Peyer's patch (tissue), 4 donors: Measurements from ENCODE around the gene TMEM87B. TPM values are rescaled to one million over a fixed set of nuclear protein-coding genes. Genes with fewer than 3 reads are reported as not detected.

Experiments used
- DNase-seq, 3 donors: peaks; one replicate each; pipeline ENCODE4 v3.0.0-alpha.2; 2017 to 2019
- H3K27ac ChIP-seq, 4 donors: fragments of 200-600 bp; sonication (generic); one replicate each; pipeline ENCODE4 v1.5.1; 2016 to 2019
- H3K27me3 ChIP-seq, 2 donors: fragments of 200-600 bp; sonication (generic); one replicate each; pipeline ENCODE4 v1.5.1; 2019
- H3K36me3 ChIP-seq, 3 donors: fragments of 200-600 bp; sonication (generic); one replicate each; pipeline ENCODE4 v1.5.1; 2016 to 2019
- H3K4me1 ChIP-seq, 4 donors: fragments of 200-600 bp; sonication (generic); one replicate each; pipeline ENCODE4 v1.5.1; 2016 to 2019
- H3K4me3 ChIP-seq, 4 donors: fragments of 200-600 bp; sonication (generic); 1 replicate in 3 of 4; 2 replicates in 1 of 4; pipeline ENCODE4 v1.5.1; 2016 to 2019; ENCODE audit warnings: mild to moderate bottlenecking in 1 of 4
- H3K9me3 ChIP-seq, 4 donors: fragments of 200-600 bp; sonication (generic); one replicate each; pipeline ENCODE4 v1.5.1; 2016 to 2019; ENCODE audit warnings: mild to moderate bottlenecking in 1 of 4
- POLR2A ChIP-seq, 2 donors: fragments of 450-650 bp; IDR thresholded peaks; one replicate each; pipeline ENCODE4 v1.5.1; 2017; ENCODE audit warnings: antibody characterized with exemption in 2 of 2, mild to moderate bottlenecking in 2 of 2, moderate library complexity in 2 of 2
- total RNA-seq, 4 donors: library from RNA; depleted of rRNA; stranded (reverse); fragments of >200 nt; gene quantifications; one replicate each; pipeline ENCODE4 v1.1.0, GENCODE V29; 2016
- TF ChIP-seq, protein P1 (sequence below), 6 experiments: fragments of 450-650 bp in 4 of 6; fragments of 200-600 bp in 2 of 6; sonication (generic) in 1 of 6; IDR thresholded peaks; one replicate each; pipeline ENCODE4 v1.5.1; 2017 to 2019; ENCODE audit warnings: antibody characterized with exemption in 6 of 6, mild to moderate bottlenecking in 3 of 6, moderate library complexity in 1 of 6

TMEM87B gene
- total RNA-seq, 4 donors from 2014 or later, result 22.3 to 85.6 (median 48.6) TPM

DNA sequence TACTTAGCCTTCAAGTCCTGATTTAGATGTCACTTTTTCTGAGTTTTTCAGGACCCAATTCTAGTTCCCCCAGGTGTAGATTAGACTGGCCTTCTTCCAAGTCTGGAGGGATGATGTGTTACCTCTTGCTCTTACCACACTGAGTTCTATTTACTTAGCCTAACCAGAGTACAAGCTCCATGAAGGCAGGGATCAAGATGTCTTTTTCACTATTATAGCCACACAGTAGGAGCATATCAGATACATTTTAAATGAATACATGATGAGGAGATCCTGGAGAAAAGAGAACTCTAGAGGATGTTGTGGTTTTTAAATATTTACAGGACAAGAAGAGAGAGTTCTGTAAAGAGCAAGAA, 30.3 kb downstream of the TMEM87B start:
- H3K9me3 ChIP-seq, result no peaks in the 10 kb centered on the region
- H3K4me3 ChIP-seq, result no peak overlapping the region
- peaks cover 0 to 94% (median 0%) of the 10 kb centered on the region in 3 donors for H3K36me3 ChIP-seq
- TF ChIP-seq POLR2A (IDR thresholded peaks at IDR 0.05), result no peak
- TF ChIP-seq, protein P1, sequence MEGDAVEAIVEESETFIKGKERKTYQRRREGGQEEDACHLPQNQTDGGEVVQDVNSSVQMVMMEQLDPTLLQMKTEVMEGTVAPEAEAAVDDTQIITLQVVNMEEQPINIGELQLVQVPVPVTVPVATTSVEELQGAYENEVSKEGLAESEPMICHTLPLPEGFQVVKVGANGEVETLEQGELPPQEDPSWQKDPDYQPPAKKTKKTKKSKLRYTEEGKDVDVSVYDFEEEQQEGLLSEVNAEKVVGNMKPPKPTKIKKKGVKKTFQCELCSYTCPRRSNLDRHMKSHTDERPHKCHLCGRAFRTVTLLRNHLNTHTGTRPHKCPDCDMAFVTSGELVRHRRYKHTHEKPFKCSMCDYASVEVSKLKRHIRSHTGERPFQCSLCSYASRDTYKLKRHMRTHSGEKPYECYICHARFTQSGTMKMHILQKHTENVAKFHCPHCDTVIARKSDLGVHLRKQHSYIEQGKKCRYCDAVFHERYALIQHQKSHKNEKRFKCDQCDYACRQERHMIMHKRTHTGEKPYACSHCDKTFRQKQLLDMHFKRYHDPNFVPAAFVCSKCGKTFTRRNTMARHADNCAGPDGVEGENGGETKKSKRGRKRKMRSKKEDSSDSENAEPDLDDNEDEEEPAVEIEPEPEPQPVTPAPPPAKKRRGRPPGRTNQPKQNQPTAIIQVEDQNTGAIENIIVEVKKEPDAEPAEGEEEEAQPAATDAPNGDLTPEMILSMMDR (IDR thresholded peaks at IDR 0.05), result no peak
- DNase-seq, result no peak
- no peaks in the 10 kb centered on the region for H3K27me3 ChIP-seq
- H3K27ac ChIP-seq, result no peak overlapping the region
- peaks cover 0 to 6% (median 0%) of the 10 kb centered on the region in 4 donors for H3K4me1 ChIP-seq

DNA sequence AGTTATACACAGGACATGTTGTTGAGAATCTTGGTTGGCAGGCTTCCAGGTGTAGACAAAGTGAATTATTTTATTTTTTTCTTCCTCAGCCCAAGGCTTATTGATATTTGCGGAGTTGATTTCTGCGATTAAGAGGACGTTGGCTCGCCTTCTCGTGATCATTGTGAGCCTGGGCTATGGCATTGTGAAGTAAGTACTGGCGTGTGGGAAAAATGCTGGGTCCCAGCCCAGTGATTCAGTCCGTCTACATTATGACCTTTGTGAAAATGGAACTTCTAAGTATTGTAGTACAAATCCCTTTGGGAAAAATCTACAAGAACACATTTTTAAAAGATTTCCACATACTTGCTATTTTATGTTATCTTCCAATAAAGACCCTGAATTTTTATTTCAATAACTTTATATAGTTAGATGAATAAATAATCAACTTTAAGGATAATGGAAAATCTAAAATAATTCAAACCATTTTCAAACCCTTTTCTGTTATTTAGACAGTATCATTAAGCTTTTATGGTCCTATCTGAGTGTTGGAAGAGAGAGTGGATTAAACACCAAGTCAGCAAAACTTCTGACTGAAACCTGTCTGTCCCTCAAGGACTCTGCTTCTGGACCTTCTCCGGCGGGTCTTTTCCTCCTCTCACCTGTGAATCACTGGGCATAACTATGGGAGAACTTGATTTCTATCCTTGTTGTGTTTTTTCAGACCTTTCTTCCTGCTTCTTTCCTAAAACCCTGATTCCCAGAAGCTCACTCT, 31.0 kb downstream of the TMEM87B start:
- no peak for DNase-seq
- TF ChIP-seq POLR2A (IDR thresholded peaks at IDR 0.05), result no peak
- TF ChIP-seq, protein P1 (IDR thresholded peaks at IDR 0.05), result no peak
- H3K4me1 ChIP-seq, result peaks cover 0 to 6% (median 0%) of the 10 kb centered on the region in 4 donors
- peaks cover 0 to 94% (median 0%) of the 10 kb centered on the region in 3 donors for H3K36me3 ChIP-seq
- H3K9me3 ChIP-seq, result no peaks in the 10 kb centered on the region
- H3K27me3 ChIP-seq, result no peaks in the 10 kb centered on the region
- H3K27ac ChIP-seq, result no peak overlapping the region
- no peak overlapping the region for H3K4me3 ChIP-seq

DNA sequence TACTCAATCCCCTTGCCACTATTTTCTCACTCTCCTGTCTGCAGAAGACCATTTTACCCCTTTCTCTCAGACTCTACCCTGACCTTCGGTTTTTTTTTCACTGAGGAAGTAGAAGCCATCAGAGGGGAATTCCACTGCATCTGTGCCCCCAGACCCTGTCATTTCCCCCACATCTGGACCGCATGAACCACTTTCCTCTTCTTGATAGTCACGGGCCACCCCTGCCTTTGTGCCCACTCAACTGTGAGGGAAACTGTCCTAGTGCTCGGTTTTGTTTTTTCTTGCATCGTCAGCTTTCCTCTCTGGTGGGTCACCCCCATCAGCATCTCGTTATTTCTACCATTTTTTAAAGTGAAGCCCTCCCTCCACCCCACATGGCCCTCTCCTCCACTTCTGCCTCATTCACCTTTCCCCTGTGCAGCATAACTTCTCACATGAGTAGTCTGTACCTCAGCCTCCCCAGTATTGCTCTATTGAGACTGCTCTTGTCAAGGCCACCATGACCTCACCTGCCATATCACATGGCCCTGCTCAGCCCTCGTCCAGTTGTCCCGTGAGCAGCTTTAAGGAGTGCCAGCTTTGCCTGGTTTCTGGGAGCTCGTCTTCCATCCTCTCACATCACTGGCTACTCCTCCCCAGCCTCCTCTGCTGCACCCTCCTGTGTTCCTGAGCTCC, 32.4 kb downstream of the TMEM87B start:
- peaks cover 0 to 6% (median 0%) of the 10 kb centered on the region in 4 donors for H3K4me1 ChIP-seq
- DNase-seq, result peak in 1 of 3 donors; percentile 32
- peaks cover 0 to 94% (median 0%) of the 10 kb centered on the region in 3 donors for H3K36me3 ChIP-seq
- no peak overlapping the region for H3K4me3 ChIP-seq
- H3K27ac ChIP-seq, result no peak overlapping the region
- H3K27me3 ChIP-seq, result no peaks in the 10 kb centered on the region
- no peaks in the 10 kb centered on the region for H3K9me3 ChIP-seq
- TF ChIP-seq, protein P1 (IDR thresholded peaks at IDR 0.05), result no peak
- no peak for TF ChIP-seq POLR2A (IDR thresholded peaks at IDR 0.05)

DNA sequence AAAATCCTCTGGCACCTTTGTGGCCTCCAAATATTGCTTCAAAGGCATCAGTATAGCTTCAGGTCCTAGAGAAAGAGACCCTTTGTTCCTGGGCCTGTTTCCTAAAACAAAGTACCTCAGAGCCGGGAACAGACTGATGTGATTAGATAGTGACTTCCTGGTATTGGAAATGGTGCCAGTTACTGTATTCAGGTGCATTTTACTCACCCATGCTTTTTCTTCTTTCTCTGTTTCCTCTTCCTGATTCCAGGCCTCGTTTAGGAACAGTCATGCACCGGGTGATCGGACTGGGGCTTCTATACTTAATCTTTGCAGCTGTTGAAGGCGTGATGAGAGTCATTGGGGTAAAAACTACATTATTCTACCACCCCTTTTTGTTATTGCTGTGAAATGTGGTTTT, 34.3 kb downstream of the TMEM87B start:
- Histone ChIP-seq H3K4me1 (peaks cover 0 to 6% (median 0%) of the 10 kb centered on the region in 4 donors), H3K9me3 (no peaks in the 10 kb centered on the region), H3K4me3 (no peak overlapping the region), H3K27me3 (no peaks in the 10 kb centered on the region), H3K27ac (no peak overlapping the region), H3K36me3 (peaks cover 0 to 82% (median 0%) of the 10 kb centered on the region in 3 donors)
- DNase-seq, result no peak
- TF ChIP-seq POLR2A (IDR thresholded peaks at IDR 0.05), result no peak
- TF ChIP-seq, protein P1 (IDR thresholded peaks at IDR 0.05), result no peak

DNA sequence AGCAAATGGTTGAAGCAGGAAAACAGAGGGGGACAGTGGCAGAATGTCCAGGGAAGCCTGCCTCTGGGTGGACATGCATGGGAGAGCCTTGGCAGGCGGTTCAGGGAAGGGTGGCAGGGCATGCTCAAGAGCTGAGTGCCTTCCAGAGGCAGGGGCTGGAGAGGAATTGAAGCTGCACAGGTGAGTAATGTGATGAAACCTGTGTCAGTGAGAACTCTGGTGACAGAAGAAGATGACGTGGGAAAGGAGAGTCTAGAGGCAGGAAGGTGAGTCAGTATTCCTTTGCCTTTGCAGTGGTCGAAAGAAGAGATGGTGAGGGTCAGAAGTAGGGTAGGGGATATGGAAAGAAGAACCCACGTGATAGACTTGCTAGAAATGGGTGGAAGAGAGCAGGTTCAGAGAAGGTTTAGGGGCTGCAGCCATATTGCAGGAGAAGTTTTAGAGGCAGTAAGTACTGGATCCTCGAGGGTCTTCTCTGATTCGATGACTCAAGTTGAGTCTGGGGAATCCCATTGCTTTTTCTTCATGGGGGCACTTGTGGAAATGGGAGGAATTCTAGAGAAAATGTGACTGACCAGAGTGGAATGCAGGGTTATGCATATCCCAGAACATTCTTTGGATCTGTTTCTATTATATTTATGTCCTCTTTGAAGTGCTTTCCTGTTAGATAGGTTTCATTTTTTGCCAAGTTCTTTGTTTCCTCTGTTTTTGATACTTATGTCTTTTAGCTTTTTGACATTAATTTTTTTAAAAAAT, 37.4 kb downstream of the TMEM87B start:
- peaks cover 0 to 5% (median 0%) of the 10 kb centered on the region in 4 donors for H3K4me1 ChIP-seq
- no peak overlapping the region for H3K4me3 ChIP-seq
- H3K36me3 ChIP-seq, result peaks cover 0 to 73% (median 0%) of the 10 kb centered on the region in 3 donors
- no peaks in the 10 kb centered on the region for H3K9me3 ChIP-seq
- H3K27me3 ChIP-seq, result no peaks in the 10 kb centered on the region
- TF ChIP-seq, protein P1 (IDR thresholded peaks at IDR 0.05), result no peak
- no peak for TF ChIP-seq POLR2A (IDR thresholded peaks at IDR 0.05)
- DNase-seq, result no peak
- no peak overlapping the region for H3K27ac ChIP-seq
